Activated CD4-positive, alpha-beta T cell treated with anti-CD3 and anti-CD28 coated beads, Interleukin-2, amount 10 ng/mL, durations not matched to agents 7 days and 5 days (primary cell): ENCODE results near the gene CYTIP. TPM values are rescaled to one million over a fixed set of nuclear protein-coding genes. Genes with fewer than 3 reads are reported as not detected.

Experiments used
- CTCF ChIA-PET: fragments of 350-600 bp; sonication (Branson Sonifier 250); formaldehyde crosslinking; loops from one replicate; lab custom pipeline; 2021; ENCODE audit warnings: antibody characterized with exemption; lab: Charles Lee
- POLR2A ChIA-PET: fragments of 350-600 bp; sonication (Branson Sonifier 250); formaldehyde crosslinking; loops from one replicate; lab custom pipeline; 2021; ENCODE audit warnings: antibody characterized with exemption; lab: Charles Lee
- DNase-seq: peaks from one replicate; pipeline ENCODE4 v3.0.0-alpha.2; 2020
- H3K27ac Mint-ChIP-seq: one replicate; pipeline ENCODE4 v1.8.0; 2021; ENCODE audit warnings: mild to moderate bottlenecking, moderate library complexity, mixed read lengths
- H3K27me3 Mint-ChIP-seq: one replicate; pipeline ENCODE4 v1.8.0; 2021; ENCODE audit warnings: mixed read lengths
- H3K36me3 Mint-ChIP-seq: one replicate; pipeline ENCODE4 v1.8.0; 2021; ENCODE audit warnings: low read depth, mixed read lengths
- H3K4me1 Mint-ChIP-seq: one replicate; pipeline ENCODE4 v1.8.0; 2021; ENCODE audit warnings: mixed read lengths
- H3K4me3 Mint-ChIP-seq: one replicate; pipeline ENCODE4 v1.8.0; 2021; ENCODE audit warnings: mild to moderate bottlenecking, moderate library complexity, mixed read lengths
- H3K9me3 Mint-ChIP-seq: one replicate; pipeline ENCODE4 v1.8.0; 2021; ENCODE audit warnings: mixed read lengths
- total RNA-seq, 2 experiments: library from RNA; stranded (reverse); gene quantifications; one replicate each; pipeline ENCODE4 v1.2.3, GENCODE V29; 2021

Gene CYTIP
- total RNA-seq, 2 experiments from 2014 or later, result 234 to 279 TPM

DNA sequence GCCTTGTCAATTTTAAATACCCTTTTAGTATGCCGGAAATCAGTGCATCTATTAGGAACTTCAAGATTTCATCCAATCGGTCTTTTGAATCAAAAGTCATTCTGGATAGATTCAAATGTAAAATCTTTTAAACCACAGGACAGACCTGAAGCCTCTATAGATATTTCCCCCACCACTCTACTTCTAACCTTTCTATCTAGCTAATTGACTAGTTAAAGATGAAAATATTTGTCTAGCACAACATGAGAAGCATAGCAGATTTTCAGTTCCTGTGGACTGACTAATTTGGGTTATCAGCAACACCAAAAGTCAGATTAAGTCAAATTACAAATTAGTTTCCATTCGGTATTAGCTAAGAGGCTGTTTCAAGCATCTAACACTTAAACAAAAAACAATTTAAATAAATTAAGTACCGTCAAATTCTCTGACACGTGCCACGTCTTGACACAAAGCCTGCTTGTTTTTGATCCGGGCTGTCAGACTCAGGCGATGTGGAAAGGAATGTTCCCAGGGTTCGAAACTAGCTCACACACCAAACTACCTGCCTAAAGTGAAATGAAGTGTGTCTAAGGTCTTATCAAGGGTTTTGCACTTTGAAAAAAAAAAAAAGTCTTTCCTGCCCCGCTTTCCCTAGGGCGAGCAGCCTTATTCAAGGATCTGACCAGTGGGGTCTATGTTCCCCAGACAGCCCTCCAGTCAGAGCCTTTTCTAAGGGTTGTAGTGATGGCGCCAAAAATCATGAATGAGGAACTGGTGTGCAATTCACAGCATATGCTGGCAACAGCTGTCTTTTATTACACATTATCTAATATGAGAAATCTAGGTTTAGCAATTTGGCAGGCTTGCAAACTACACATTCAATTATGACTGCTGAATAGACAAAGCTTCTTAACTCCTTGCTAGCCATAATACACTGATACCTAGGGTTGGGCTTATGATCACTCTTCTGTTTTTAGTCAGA, 4.7 kb downstream of the CYTIP start:
- CTCF ChIA-PET, result interaction anchor here (0.5 to 4.8 kb wide), 12 partner anchors 9 to 53 kb away, joined by 3 to 27 read pairs (median 5); no protein-coding TSS in a partner anchor
- no peak for DNase-seq
- H3K36me3 Mint-ChIP-seq, result peaks cover 89% of the 10 kb centered on the region

GRCh38 chr2:157433394-157433793, 10.5 kb downstream of the CYTIP start:
- Mint-ChIP-seq H3K4me1 (peaks cover 76% of the 10 kb centered on the region), H3K27me3 (no peaks in the 10 kb centered on the region), H3K36me3 (peaks cover 93% of the 10 kb centered on the region), H3K9me3 (no peaks in the 10 kb centered on the region), H3K27ac (peak overlapping the region; percentile 96), H3K4me3 (peak overlapping the region; percentile 96)
- no peak for DNase-seq
- ChIA-PET CTCF (interaction anchor here (0.7 to 3.1 kb wide), 4 partner anchors 12 to 28 kb away, joined by 3 to 9 read pairs (median 6); no protein-coding TSS in a partner anchor), POLR2A (interaction anchor here (1.0 to 2.5 kb wide), 4 partner anchors 9 to 46 kb away, joined by 3 to 18 read pairs (median 6); partner anchors contain the start of gene CYTIP)

More for the DNA sequence above, 4.7 kb downstream of the CYTIP start:
- H3K27me3 Mint-ChIP-seq, result no peaks in the 10 kb centered on the region
- H3K27ac Mint-ChIP-seq, result peak overlapping the region; percentile 96
- H3K4me1 Mint-ChIP-seq, result peaks cover 22% of the 10 kb centered on the region
- POLR2A ChIA-PET, result interaction anchor here (0.6 to 3.3 kb wide), 10 partner anchors 11 to 47 kb away, joined by 3 to 20 read pairs (median 3); no protein-coding TSS in a partner anchor
- no peaks in the 10 kb centered on the region for H3K9me3 Mint-ChIP-seq
- peak overlapping the region; percentile 96 for H3K4me3 Mint-ChIP-seq

DNA sequence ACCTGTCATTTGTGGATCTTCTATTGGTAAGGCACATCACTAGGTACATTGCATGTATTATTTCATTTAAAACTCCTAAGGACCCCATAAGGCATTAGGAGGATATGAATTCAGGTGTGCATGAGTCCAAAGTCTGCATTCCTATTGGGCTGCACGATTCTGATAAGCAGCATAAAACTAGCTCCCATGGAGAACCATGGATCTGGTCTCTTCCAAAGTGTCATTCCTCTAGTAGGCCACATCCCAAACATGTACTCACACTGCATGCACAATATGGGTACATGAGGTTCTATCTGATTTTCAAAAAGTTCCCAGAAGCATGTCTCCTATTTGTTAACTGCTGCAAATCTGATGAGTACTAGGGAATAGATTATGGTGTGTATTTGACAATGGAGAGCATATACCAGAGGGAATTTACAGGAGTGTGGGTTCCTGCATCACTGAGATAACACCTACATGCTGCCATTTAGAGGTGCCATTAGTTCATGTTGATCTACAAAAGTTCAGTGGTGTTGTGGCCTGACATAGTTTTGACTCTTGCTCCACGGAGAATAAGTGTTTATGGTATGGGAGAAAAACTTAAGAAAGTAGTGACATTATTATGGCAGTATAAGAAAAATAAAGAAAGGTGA, 11.3 kb downstream of the CYTIP start:
- H3K27me3 Mint-ChIP-seq, result no peaks in the 10 kb centered on the region
- no peaks in the 10 kb centered on the region for H3K9me3 Mint-ChIP-seq
- H3K27ac Mint-ChIP-seq, result peak overlapping the region; percentile 96
- ChIA-PET POLR2A (interaction anchor here (0.6 to 2.5 kb wide), 7 partner anchors 8 to 132 kb away, joined by 3 to 18 read pairs (median 4); partner anchors contain the start of gene CYTIP), CTCF (interaction anchor here (0.7 to 4.0 kb wide), 5 partner anchors 7 to 105 kb away, joined by 3 to 27 read pairs (median 8); no protein-coding TSS in a partner anchor)
- no peak for DNase-seq
- H3K4me3 Mint-ChIP-seq, result peak overlapping the region; percentile 96
- peaks cover 93% of the 10 kb centered on the region for H3K36me3 Mint-ChIP-seq
- H3K4me1 Mint-ChIP-seq, result peaks cover 78% of the 10 kb centered on the region

- CTCF ChIA-PET, result interaction anchor here (1.0 to 4.0 kb wide), 4 partner anchors 8 to 129 kb away, joined by 3 to 27 read pairs (median 4); no protein-coding TSS in a partner anchor
- Mint-ChIP-seq H3K27ac (peak overlapping the region; percentile 86), H3K27me3 (no peaks in the 10 kb centered on the region), H3K4me3 (peak overlapping the region; percentile 96), H3K9me3 (peaks cover 7% of the 10 kb centered on the region), H3K36me3 (peaks cover 97% of the 10 kb centered on the region), H3K4me1 (peaks cover 91% of the 10 kb centered on the region)
- no peak for DNase-seq
- POLR2A ChIA-PET, result interaction anchor here (0.6 to 1.2 kb wide), 3 partner anchors 9 to 167 kb away, joined by 3 to 10 read pairs (median 6); no protein-coding TSS in a partner anchor
Measured at GRCh38 chr2:157431176-157431575, 12.7 kb downstream of the CYTIP start.

DNA sequence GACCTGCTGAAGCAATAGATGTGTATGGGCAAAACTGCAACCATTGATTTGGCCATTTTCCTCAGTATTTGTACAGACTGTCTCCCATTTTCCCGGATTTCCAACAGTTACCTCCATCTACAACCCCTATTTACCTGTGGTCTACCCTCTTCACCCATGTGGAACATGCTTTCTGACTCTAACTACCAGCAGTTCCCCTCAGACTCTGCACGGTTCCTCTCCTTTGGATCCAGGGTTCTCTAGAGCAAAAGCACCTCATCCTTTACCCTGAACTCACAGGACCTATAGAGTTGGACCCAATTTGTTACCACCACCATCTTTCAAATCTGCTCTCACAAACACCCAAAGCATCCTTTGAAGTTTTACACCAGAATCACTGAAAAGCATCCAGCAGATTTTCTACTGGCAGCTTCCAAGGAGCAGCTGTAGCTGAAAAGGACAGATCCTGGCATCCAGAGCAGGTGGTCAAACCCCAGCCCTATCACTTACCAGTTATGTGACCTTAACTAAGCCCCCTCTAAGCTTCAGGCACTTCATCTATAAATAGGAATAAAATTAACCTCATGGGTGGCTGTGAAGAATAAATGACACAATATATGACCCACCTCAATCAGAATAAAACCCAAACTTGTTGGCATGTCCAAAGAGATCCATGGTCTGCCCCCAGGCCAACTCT, 15.3 kb downstream of the CYTIP start:
- POLR2A ChIA-PET, result interaction anchor here (0.7 to 0.8 kb wide), 3 partner anchors 11 to 468 kb away, joined by 3 to 4 read pairs (median 3); no protein-coding TSS in a partner anchor
- H3K9me3 Mint-ChIP-seq, result peaks cover 9% of the 10 kb centered on the region
- CTCF ChIA-PET, result interaction anchor here (1.2 to 4.0 kb wide), 4 partner anchors 10 to 82 kb away, joined by 3 to 27 read pairs (median 5); no protein-coding TSS in a partner anchor

GRCh38 chr2:157427922-157428303, 16.0 kb downstream of the CYTIP start:
- Mint-ChIP-seq H3K36me3 (peaks cover 93% of the 10 kb centered on the region), H3K9me3 (peaks cover 9% of the 10 kb centered on the region), H3K4me1 (peaks cover 85% of the 10 kb centered on the region), H3K4me3 (no peak overlapping the region), H3K27me3 (no peaks in the 10 kb centered on the region), H3K27ac (peak overlapping the region; percentile 73)
- ChIA-PET CTCF (interaction anchor here (1.3 to 1.7 kb wide), 2 partner anchors 9 to 11 kb away, joined by 4 to 6 read pairs; no protein-coding TSS in a partner anchor), POLR2A (interaction anchor here (0.8 to 0.9 kb wide), 2 partner anchors 11 to 49 kb away, joined by 3 to 4 read pairs; no protein-coding TSS in a partner anchor)
- no peak for DNase-seq

More for the DNA sequence above, 15.3 kb downstream of the CYTIP start:
- Mint-ChIP-seq H3K4me1 (peaks cover 86% of the 10 kb centered on the region), H3K4me3 (peak overlapping the region; percentile 23), H3K27me3 (no peaks in the 10 kb centered on the region), H3K27ac (peak overlapping the region; percentile 63), H3K36me3 (peaks cover 94% of the 10 kb centered on the region)
- no peak for DNase-seq

GRCh38 chr2:157427003-157427921, 16.6 kb downstream of the CYTIP start:
- DNase-seq, result no peak
- peak overlapping the region; percentile 73 for H3K27ac Mint-ChIP-seq
- H3K4me3 Mint-ChIP-seq, result peak overlapping the region; percentile 11
- ChIA-PET CTCF (interaction anchor here (1.0 to 1.7 kb wide), 3 partner anchors 9 to 92 kb away, joined by 3 to 6 read pairs (median 4); no protein-coding TSS in a partner anchor), POLR2A (interaction anchor here (0.6 to 1.0 kb wide), 3 partner anchors 12 to 50 kb away, joined by 3 to 4 read pairs (median 4); no protein-coding TSS in a partner anchor)
- peaks cover 90% of the 10 kb centered on the region for H3K36me3 Mint-ChIP-seq
- peaks cover 9% of the 10 kb centered on the region for H3K9me3 Mint-ChIP-seq
- peaks cover 81% of the 10 kb centered on the region for H3K4me1 Mint-ChIP-seq
- no peaks in the 10 kb centered on the region for H3K27me3 Mint-ChIP-seq

- POLR2A ChIA-PET, result interaction anchor here (1.0 kb wide), 1 partner anchor 13 kb away, joined by 3 read pairs; no protein-coding TSS in a partner anchor
- Mint-ChIP-seq H3K4me3 (peak overlapping the region; percentile 25), H3K36me3 (peaks cover 90% of the 10 kb centered on the region), H3K9me3 (peaks cover 9% of the 10 kb centered on the region), H3K27ac (peak overlapping the region; percentile 73), H3K4me1 (peaks cover 80% of the 10 kb centered on the region), H3K27me3 (no peaks in the 10 kb centered on the region)
- no peak for DNase-seq
- CTCF ChIA-PET, result interaction anchor here (1.0 to 1.7 kb wide), 3 partner anchors 8 to 99 kb away, joined by 3 to 6 read pairs (median 3); no protein-coding TSS in a partner anchor
Measured at GRCh38 chr2:157426477-157426994, 17.4 kb downstream of the CYTIP start.

- no peak overlapping the region for H3K4me3 Mint-ChIP-seq
- DNase-seq, result no peak
- ChIA-PET CTCF (interaction anchor here (1.0 to 1.2 kb wide), 3 partner anchors 13 to 97 kb away, joined by 3 to 4 read pairs (median 3); no protein-coding TSS in a partner anchor), POLR2A (interaction anchor here (0.8 to 1.2 kb wide), 4 partner anchors 8 to 20 kb away, joined by 3 to 4 read pairs (median 3); partner anchors contain the start of gene CYTIP)
- peaks cover 9% of the 10 kb centered on the region for H3K9me3 Mint-ChIP-seq
- peaks cover 89% of the 10 kb centered on the region for H3K36me3 Mint-ChIP-seq
- peaks cover 81% of the 10 kb centered on the region for H3K4me1 Mint-ChIP-seq
- no peak overlapping the region for H3K27ac Mint-ChIP-seq
- no peaks in the 10 kb centered on the region for H3K27me3 Mint-ChIP-seq
Measured at GRCh38 chr2:157424374-157424773, 19.5 kb downstream of the CYTIP start.

- POLR2A ChIA-PET, result interaction anchor here (0.9 to 2.2 kb wide), 2 partner anchors 11 to 22 kb away, joined by 10 to 18 read pairs; partner anchors contain the start of gene CYTIP
Measured at GRCh38 chr2:157421964-157422363, 21.9 kb downstream of the CYTIP start.

More at GRCh38 chr2:157421964-157422363, 21.9 kb downstream of the CYTIP start:
- H3K27ac Mint-ChIP-seq, result peak overlapping the region; percentile 93
- no peak overlapping the region for H3K4me3 Mint-ChIP-seq
- peaks cover 86% of the 10 kb centered on the region for H3K36me3 Mint-ChIP-seq
- no peak for DNase-seq
- H3K27me3 Mint-ChIP-seq, result no peaks in the 10 kb centered on the region
- peaks cover 80% of the 10 kb centered on the region for H3K4me1 Mint-ChIP-seq
- peaks cover 6% of the 10 kb centered on the region for H3K9me3 Mint-ChIP-seq
- CTCF ChIA-PET, result interaction anchor here (1.0 to 2.6 kb wide), 5 partner anchors 12 to 94 kb away, joined by 3 to 19 read pairs (median 5); no protein-coding TSS in a partner anchor
